Neural progenitor cell (in vitro differentiated cells): ENCODE data around the gene GALNT2.

Experiments
- CTCF ChIP-seq: fragments of 200-600 bp; sonication (generic); IDR thresholded peaks from 2 replicates; pipeline ENCODE4 v1.5.1; 2017; ENCODE audit warnings: antibody characterized with exemption, mild to moderate bottlenecking
- EZH2 ChIP-seq: fragments of 200-600 bp; sonication (generic); IDR thresholded peaks from 2 replicates; pipeline ENCODE4 v1.6.1; 2017; ENCODE audit warnings: antibody characterized with exemption, mild to moderate bottlenecking, moderate library complexity

- TF ChIP-seq CTCF (no peak), EZH2 (no peak)
These were observed 89.5 kb downstream of the GALNT2 start for GRCh38 chr1:230156536-230156935.
